ENCODE data around the gene SDHC. TPM values are rescaled to one million over a fixed set of nuclear protein-coding genes. Genes with fewer than 3 reads are reported as not detected.

SDHC gene
- total and polyA plus RNA-seq, 2 of the 13 experiments (the other 11 are each of a cell fraction or from before 2014, with no cell fraction given), result 27.1 to 229 TPM

- TF ChIP-seq AFF4 (CRISPR knock-in tag; IDR thresholded peaks at IDR 0.05) (no peak), GATAD1 (CRISPR knock-in tag; IDR thresholded peaks at IDR 0.05) (peak; percentile 77), KLF11 (CRISPR knock-in tag; IDR thresholded peaks at IDR 0.05) (peak; percentile 63; the same call in 1 of the 2 replicates), TFDP1 (CRISPR knock-in tag; IDR thresholded peaks at IDR 0.05; ENCODE audit: borderline replicate concordance) (no peak; the same call in 1 of the 2 replicates), TBX2 (CRISPR knock-in tag; IDR thresholded peaks at IDR 0.05; ENCODE audit: borderline replicate concordance) (peak; percentile 73), USF2 (IDR thresholded peaks at IDR 0.05; ENCODE audit: low read depth, low read length) (no peak), USF2 (CRISPR knock-in tag; IDR thresholded peaks at IDR 0.05; ENCODE audit: borderline replicate concordance) (0 out of 2 replicates have a peak, but pooled peaks have one; percentile 52), SMAD9 (CRISPR knock-in tag; IDR thresholded peaks at IDR 0.05) (no peak), NFATC3 (CRISPR knock-in tag; IDR thresholded peaks at IDR 0.05) (no peak), SYNCRIP (IDR thresholded peaks at IDR 0.05; ENCODE audit: insufficient read depth, low read depth, low read length) (no peak), ZNF232 (CRISPR knock-in tag; IDR thresholded peaks at IDR 0.05; ENCODE audit: borderline replicate concordance) (peak; percentile 50; the same call in 1 of the 2 replicates), ZNF451 (CRISPR knock-in tag; IDR thresholded peaks at IDR 0.05) (no peak), FOXM1 (CRISPR knock-in tag; IDR thresholded peaks at IDR 0.05) (no peak), FOXA3 (CRISPR knock-in tag; IDR thresholded peaks at IDR 0.05) (no peak; the same call in 1 of the 2 replicates), STAG1 (CRISPR knock-in tag; IDR thresholded peaks at IDR 0.05) (no peak; the same call in 1 of the 2 replicates), CAMTA2 (CRISPR knock-in tag; IDR thresholded peaks at IDR 0.05; ENCODE audit: borderline replicate concordance) (0 out of 2 replicates have a peak, but pooled peaks have one; percentile 36), PBX2 (CRISPR knock-in tag; IDR thresholded peaks at IDR 0.05) (no peak), SIX1 (CRISPR knock-in tag; IDR thresholded peaks at IDR 0.05; ENCODE audit: borderline replicate concordance) (no peak; the same call in 1 of the 2 replicates), ZNF280B (CRISPR knock-in tag; IDR thresholded peaks at IDR 0.05; ENCODE audit: borderline replicate concordance) (peak; percentile 57; the same call in 1 of the 2 replicates), ZNF256 (CRISPR knock-in tag; conservative IDR thresholded peaks at IDR 0.05) (peak; percentile 31; the same call in 1 of the 2 replicates)
Measured at GRCh38 chr1:161399257-161399998, 85.2 kb downstream of the SDHC start (continued).
